GM12878 (cell line): ENCODE results near the gene MRTFA. TPM values are rescaled to one million over a fixed set of nuclear protein-coding genes. Genes with fewer than 3 reads are reported as not detected.

Experiments
- ATAC-seq: fragments of 200-7000 bp; cut with Tn5 transposase; 3 replicates; pipeline ENCODE4 v1.9.1; 2020; ENCODE audit warnings: mild to moderate bottlenecking, moderate library complexity
- BruUV-seq: library from RNA; stranded (reverse); fragments of 400-500 nt; replicated peaks from 2 replicates; lab custom pipeline; 2021; lab: Mats Ljungman, UMichigan
- CTCF ChIA-PET: fragments of 300-600 bp; sonication (Branson Sonifier 250); formaldehyde crosslinking; extraction: SDS; loops from one replicate; lab custom pipeline; 2021; ENCODE audit warnings: inconsistent platforms; lab: Yijun Ruan, JAX
- POLR2A ChIA-PET: fragments of 350-600 bp; formaldehyde crosslinking; extraction: SDS; loops from one replicate; lab custom pipeline; 2021; ENCODE audit warnings: inconsistent platforms; lab: Charles Lee
- RAD21 ChIA-PET: fragments of 300-600 bp; sonication (Branson Sonifier 250); formaldehyde crosslinking; loops from one replicate; lab custom pipeline; 2023; ENCODE audit warnings: antibody characterized with exemption; ENCODE audit not compliant: unreplicated experiment; lab: Charles Lee
- SMC1A ChIA-PET: fragments of 300-600 bp; sonication (Branson Sonifier 250); formaldehyde crosslinking; loops from one replicate; lab custom pipeline; 2023; ENCODE audit not compliant: unreplicated experiment, uncharacterized antibody; lab: Charles Lee
- DNase-seq: peaks from one replicate; pipeline ENCODE4 v3.0.0-alpha.2; 2011; ENCODE audit warnings: low read depth, low spot score
- FAIRE-seq: peaks from 3 replicates; lab custom pipeline; 2011; peaks lifted over from hg19 to GRCh38; lab: Jason Lieb, UNC
- H2AFZ ChIP-seq: 2 replicates; pipeline ENCODE4 v1.6.0; 2011; ENCODE audit warnings: low read depth, low read length, control low read depth; ENCODE audit not compliant: control insufficient read depth
- H3K27ac ChIP-seq: 2 replicates; pipeline ENCODE4 v1.5.1; 2011; ENCODE audit warnings: control low read depth; ENCODE audit not compliant: control insufficient read depth, insufficient read depth
- H3K27me3 ChIP-seq, 2 experiments: replicated peaks in 1 of 2; 2 replicates each; pipeline versions ENCODE4 v1.6.0 to v1.6.1; 2011; ENCODE audit warnings: low read length in 1 of 2; ENCODE audit not compliant: control insufficient read depth in 2 of 2, insufficient read depth in 2 of 2
- H3K36me3 ChIP-seq, 2 experiments: 2 replicates each; pipeline ENCODE4 v1.5.1; 2011; ENCODE audit warnings: low read length in 1 of 2; ENCODE audit not compliant: control insufficient read depth in 2 of 2, insufficient read depth in 2 of 2
- H3K4me1 ChIP-seq: 2 replicates; pipeline ENCODE4 v1.6.1; 2011; ENCODE audit warnings: mild to moderate bottlenecking, low read length, moderate library complexity, mixed read lengths; ENCODE audit not compliant: control insufficient read depth, insufficient read depth
- H3K4me2 ChIP-seq: 2 replicates; pipeline ENCODE4 v1.6.0; 2011; ENCODE audit warnings: control low read depth; ENCODE audit not compliant: control insufficient read depth, insufficient read depth
- H3K4me3 ChIP-seq: fragments of 200-600 bp; sonication (generic); 2 replicates; pipeline ENCODE4 v1.5.1; 2016
- H3K79me2 ChIP-seq: 2 replicates; pipeline ENCODE4 v1.6.0; 2011; ENCODE audit warnings: low read length; ENCODE audit not compliant: control insufficient read depth, insufficient read depth
- H3K9ac ChIP-seq: 2 replicates; pipeline ENCODE4 v1.8.0; 2011; ENCODE audit warnings: low read length, control low read depth, mixed read lengths; ENCODE audit not compliant: control insufficient read depth, insufficient read depth
- H3K9me3 ChIP-seq: replicated peaks from 3 replicates; pipeline ENCODE4 v1.5.1; 2011; ENCODE audit warnings: mild to moderate bottlenecking, low read length; ENCODE audit not compliant: control insufficient read depth, insufficient read depth
- H4K20me1 ChIP-seq: 2 replicates; pipeline ENCODE4 v1.6.0; 2011; ENCODE audit not compliant: control insufficient read depth, insufficient read depth
- EZH2 ChIP-seq: IDR thresholded peaks from 2 replicates; pipeline ENCODE4 v1.6.1; 2012; ENCODE audit warnings: low read depth, mild to moderate bottlenecking, control low read depth, inconsistent platforms, low read length, borderline replicate concordance; ENCODE audit not compliant: control insufficient read depth
- JUND ChIP-seq: IDR thresholded peaks from 2 replicates; pipeline ENCODE4 v1.6.1; 2012; ENCODE audit warnings: low read depth, mild to moderate bottlenecking, low read length, improper control_type of control experiment, moderate library complexity
- MEF2B ChIP-seq: fragments of 450-650 bp; IDR thresholded peaks from 2 replicates; pipeline ENCODE4 v1.6.1; 2018; ENCODE audit warnings: mild to moderate bottlenecking, moderate library complexity; ENCODE audit not compliant: partially characterized antibody, poor library complexity, severe bottlenecking
- SKIL ChIP-seq: fragments of 450-650 bp; IDR thresholded peaks from 2 replicates; pipeline ENCODE4 v1.6.1; 2017; ENCODE audit warnings: mild to moderate bottlenecking, low read depth, inconsistent platforms; ENCODE audit not compliant: poor library complexity, severe bottlenecking
- ZBTB33 ChIP-seq: fragments of 450-650 bp; IDR thresholded peaks from 2 replicates; pipeline ENCODE4 v1.6.1; 2017; ENCODE audit warnings: mild to moderate bottlenecking
- ZNF207 ChIP-seq: fragments of 450-650 bp; IDR thresholded peaks from 2 replicates; pipeline ENCODE4 v1.6.1; 2014; ENCODE audit warnings: antibody characterized with exemption, mild to moderate bottlenecking, borderline replicate concordance
- ZNF274 ChIP-seq: IDR thresholded peaks from one replicate; pipeline ENCODE4 v1.8.0; 2011; ENCODE audit not compliant: insufficient read length, insufficient read depth
- WGBS: methylation state at CpG from one replicate; pipeline ENCODE4 v1.1.6; 2016; ENCODE audit warnings: low lambda C conversion rate; ENCODE audit not compliant: insufficient replicate concordance, insufficient coverage; ENCODE audit errors: missing lambda C conversion rate; 5-methylcytosine and 5-hydroxymethylcytosine counted together
- in situ Hi-C: fragments of 300-500 bp; cut with MboI; formaldehyde crosslinking; loops from 9 replicates; pipeline ENCODE4 v1.14.3; 2018; ENCODE audit warnings: mixed read lengths
- intact Hi-C: fragments of 100-400 bp; cut with micrococcal nuclease; formaldehyde crosslinking; loops from one replicate; pipeline ENCODE4 v1.14.2; 2022; ENCODE audit not compliant: unreplicated experiment
- polyA plus RNA-seq, 11 experiments: library from polyadenylated mRNA; depleted of rRNA in 4 of 11; unstranded in 6 of 11; stranded (reverse) in 5 of 11; fragments of >200 nt; fragmentation: Nextera tagmentation in 4 of 11; fragmentation: Illumina TruSeq in 1 of 11; extraction: Ambion mirVana in 4 of 11; extraction: Trizol in 1 of 11; gene quantifications; 1 replicate in 1 of 11; 2 replicates in 10 of 11; pipeline versions ENCODE4 v1.2.1 to v1.2.3, GENCODE V29; 2011 to 2016; ENCODE audit warnings: inconsistent platforms in 2 of 11, missing spikeins in 2 of 11, low read depth in 1 of 11
- total RNA-seq, 4 experiments: library from RNA; depleted of rRNA in 3 of 4; stranded (reverse); fragments of >200 nt in 3 of 4; fragmentation: Illumina TruSeq in 1 of 4; extraction: Trizol in 1 of 4; gene quantifications; 2 replicates each; pipeline versions ENCODE4 v1.2.1 to v1.2.3, GENCODE V29; 2013 to 2021
- TF ChIP-seq, protein P1 (sequence below): fragments of 450-650 bp; formaldehyde crosslinking; IDR thresholded peaks from 2 replicates; pipeline ENCODE4 v1.4.0; 2020; ENCODE audit warnings: mild to moderate bottlenecking, moderate library complexity
- TF ChIP-seq, protein P2 (sequence below): fragments of 150-350 bp; IDR thresholded peaks from 2 replicates; pipeline ENCODE4 v1.6.1; 2014; ENCODE audit warnings: mild to moderate bottlenecking, low read depth, low read length

Gene MRTFA
- total and polyA plus RNA-seq, 10 of the 15 experiments (the other 5 are each of a cell fraction or from before 2014, with no cell fraction given): 2.0 to 63.9 (median 17.9) TPM

DNA sequence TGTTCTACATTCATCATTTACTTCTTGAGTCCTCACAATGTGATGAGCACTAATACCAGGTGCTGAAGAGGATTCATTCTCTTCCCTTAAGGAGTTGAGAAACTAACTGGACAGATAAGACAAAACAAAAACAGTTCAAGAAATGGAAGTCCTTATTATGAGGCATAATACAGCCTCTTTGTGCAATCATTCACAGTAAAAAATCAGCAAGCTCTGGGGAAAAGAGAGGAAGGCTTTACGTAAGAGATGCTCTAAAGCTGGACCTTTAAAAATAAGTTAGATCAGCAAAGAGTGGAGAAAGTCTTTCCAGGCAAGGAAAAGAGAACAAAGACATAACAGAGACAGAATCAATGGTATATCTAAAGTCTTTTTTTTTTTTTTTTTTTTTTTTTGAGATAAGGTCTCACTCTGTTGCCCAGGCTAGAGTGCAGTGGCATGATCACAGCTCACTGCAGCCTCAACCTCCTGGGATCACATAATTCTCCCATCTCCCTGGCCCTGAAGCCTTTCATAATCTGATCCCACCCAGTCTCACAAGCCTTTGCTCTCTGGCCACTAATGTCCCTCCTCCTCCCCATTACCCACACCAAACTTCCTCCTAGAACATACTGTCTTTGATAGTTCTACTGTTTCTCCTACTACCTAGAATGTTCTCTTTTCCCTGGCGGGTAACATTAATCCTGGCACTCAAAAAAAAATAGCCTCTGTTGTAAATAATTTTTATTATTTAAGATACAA is 40.9 kb downstream of the MRTFA start:
- intact Hi-C loops: no loop called here
- peaks cover 76% of the 10 kb centered on the region for H3K79me2 ChIP-seq
- ChIA-PET CTCF (interaction anchor here (1.0 to 5.4 kb wide), 4 partner anchors 9 to 71 kb away, joined by 3 to 44 read pairs (median 15); no protein-coding TSS in a partner anchor), SMC1A (interaction anchor here (0.9 to 10.7 kb wide), 7 partner anchors 11 to 158 kb away, joined by 3 to 130 read pairs (median 8); no protein-coding TSS in a partner anchor), POLR2A (interaction anchor here (0.6 to 1.6 kb wide), 6 partner anchors 64 to 221 kb away, joined by 3 to 8 read pairs (median 4); no protein-coding TSS in a partner anchor), RAD21 (interaction anchor here (0.8 to 4.9 kb wide), 4 partner anchors 13 to 70 kb away, joined by 3 to 37 read pairs (median 19); no protein-coding TSS in a partner anchor)
- no peaks in the 10 kb centered on the region for H3K27me3 ChIP-seq
- no peaks in the 10 kb centered on the region for H3K9me3 ChIP-seq
- FAIRE-seq (no peak), ATAC-seq (no peak)
- H3K27ac ChIP-seq: peak overlapping the region; percentile 24; the same call in 1 of the 2 replicates
- H3K4me3 ChIP-seq: no peak overlapping the region
- peaks cover 58% of the 10 kb centered on the region for H3K4me1 ChIP-seq
- peak overlapping the region; percentile 64; the same call in 1 of the 2 replicates for H3K4me2 ChIP-seq
- H2AFZ ChIP-seq: no peak overlapping the region
- no peaks in the 10 kb centered on the region for H3K36me3 ChIP-seq
- BruUV-seq: no TSS peak
- no peak overlapping the region; the same call in 1 of the 2 replicates for H3K9ac ChIP-seq
- 100% methylated on average over 2 of the region's 2 CpGs for WGBS
- no peak for TF ChIP-seq ZBTB33
- TF ChIP-seq EZH2: no peak
- TF ChIP-seq ZNF207: no peak
- TF ChIP-seq ZNF274: no peak
- TF ChIP-seq, protein P1, sequence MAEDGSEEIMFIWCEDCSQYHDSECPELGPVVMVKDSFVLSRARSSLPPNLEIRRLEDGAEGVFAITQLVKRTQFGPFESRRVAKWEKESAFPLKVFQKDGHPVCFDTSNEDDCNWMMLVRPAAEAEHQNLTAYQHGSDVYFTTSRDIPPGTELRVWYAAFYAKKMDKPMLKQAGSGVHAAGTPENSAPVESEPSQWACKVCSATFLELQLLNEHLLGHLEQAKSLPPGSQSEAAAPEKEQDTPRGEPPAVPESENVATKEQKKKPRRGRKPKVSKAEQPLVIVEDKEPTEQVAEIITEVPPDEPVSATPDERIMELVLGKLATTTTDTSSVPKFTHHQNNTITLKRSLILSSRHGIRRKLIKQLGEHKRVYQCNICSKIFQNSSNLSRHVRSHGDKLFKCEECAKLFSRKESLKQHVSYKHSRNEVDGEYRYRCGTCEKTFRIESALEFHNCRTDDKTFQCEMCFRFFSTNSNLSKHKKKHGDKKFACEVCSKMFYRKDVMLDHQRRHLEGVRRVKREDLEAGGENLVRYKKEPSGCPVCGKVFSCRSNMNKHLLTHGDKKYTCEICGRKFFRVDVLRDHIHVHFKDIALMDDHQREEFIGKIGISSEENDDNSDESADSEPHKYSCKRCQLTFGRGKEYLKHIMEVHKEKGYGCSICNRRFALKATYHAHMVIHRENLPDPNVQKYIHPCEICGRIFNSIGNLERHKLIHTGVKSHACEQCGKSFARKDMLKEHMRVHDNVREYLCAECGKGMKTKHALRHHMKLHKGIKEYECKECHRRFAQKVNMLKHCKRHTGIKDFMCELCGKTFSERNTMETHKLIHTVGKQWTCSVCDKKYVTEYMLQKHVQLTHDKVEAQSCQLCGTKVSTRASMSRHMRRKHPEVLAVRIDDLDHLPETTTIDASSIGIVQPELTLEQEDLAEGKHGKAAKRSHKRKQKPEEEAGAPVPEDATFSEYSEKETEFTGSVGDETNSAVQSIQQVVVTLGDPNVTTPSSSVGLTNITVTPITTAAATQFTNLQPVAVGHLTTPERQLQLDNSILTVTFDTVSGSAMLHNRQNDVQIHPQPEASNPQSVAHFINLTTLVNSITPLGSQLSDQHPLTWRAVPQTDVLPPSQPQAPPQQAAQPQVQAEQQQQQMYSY (CRISPR knock-in tag): no peak
- TF ChIP-seq, protein P2, sequence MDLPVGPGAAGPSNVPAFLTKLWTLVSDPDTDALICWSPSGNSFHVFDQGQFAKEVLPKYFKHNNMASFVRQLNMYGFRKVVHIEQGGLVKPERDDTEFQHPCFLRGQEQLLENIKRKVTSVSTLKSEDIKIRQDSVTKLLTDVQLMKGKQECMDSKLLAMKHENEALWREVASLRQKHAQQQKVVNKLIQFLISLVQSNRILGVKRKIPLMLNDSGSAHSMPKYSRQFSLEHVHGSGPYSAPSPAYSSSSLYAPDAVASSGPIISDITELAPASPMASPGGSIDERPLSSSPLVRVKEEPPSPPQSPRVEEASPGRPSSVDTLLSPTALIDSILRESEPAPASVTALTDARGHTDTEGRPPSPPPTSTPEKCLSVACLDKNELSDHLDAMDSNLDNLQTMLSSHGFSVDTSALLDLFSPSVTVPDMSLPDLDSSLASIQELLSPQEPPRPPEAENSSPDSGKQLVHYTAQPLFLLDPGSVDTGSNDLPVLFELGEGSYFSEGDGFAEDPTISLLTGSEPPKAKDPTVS: no peak
- TF ChIP-seq SKIL: no peak
- TF ChIP-seq MEF2B: no peak
- no peak for TF ChIP-seq JUND
- TF ChIP-seq, all 136 proteins: peak for 0
- H4K20me1 ChIP-seq: no peaks in the 10 kb centered on the region
- DNase-seq: no peak
- in situ Hi-C loops: no loop called here
